ENCODE measurements around the gene CD33.

CD33 gene

GRCh38 chr19:51185069-51185867 lies 39.6 kb upstream of the CD33 start:
- TF ChIP-seq, protein P1, sequence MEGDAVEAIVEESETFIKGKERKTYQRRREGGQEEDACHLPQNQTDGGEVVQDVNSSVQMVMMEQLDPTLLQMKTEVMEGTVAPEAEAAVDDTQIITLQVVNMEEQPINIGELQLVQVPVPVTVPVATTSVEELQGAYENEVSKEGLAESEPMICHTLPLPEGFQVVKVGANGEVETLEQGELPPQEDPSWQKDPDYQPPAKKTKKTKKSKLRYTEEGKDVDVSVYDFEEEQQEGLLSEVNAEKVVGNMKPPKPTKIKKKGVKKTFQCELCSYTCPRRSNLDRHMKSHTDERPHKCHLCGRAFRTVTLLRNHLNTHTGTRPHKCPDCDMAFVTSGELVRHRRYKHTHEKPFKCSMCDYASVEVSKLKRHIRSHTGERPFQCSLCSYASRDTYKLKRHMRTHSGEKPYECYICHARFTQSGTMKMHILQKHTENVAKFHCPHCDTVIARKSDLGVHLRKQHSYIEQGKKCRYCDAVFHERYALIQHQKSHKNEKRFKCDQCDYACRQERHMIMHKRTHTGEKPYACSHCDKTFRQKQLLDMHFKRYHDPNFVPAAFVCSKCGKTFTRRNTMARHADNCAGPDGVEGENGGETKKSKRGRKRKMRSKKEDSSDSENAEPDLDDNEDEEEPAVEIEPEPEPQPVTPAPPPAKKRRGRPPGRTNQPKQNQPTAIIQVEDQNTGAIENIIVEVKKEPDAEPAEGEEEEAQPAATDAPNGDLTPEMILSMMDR (IDR thresholded peaks at IDR 0.05; ENCODE audit: poor library complexity, severe bottlenecking): no peak
- H3K36me3 ChIP-seq (ENCODE audit: low read depth): no peaks in the 10 kb centered on the region
- no peak overlapping the region for H3K27ac ChIP-seq (ENCODE audit: poor library complexity, severe bottlenecking)
- no peak for DNase-seq (ENCODE audit: low spot score)
- no peak overlapping the region for H3K4me3 ChIP-seq (ENCODE audit: severe bottlenecking)
- no peaks in the 10 kb centered on the region for H3K27me3 ChIP-seq (ENCODE audit: insufficient read depth, poor library complexity, severe bottlenecking)
- no peak for ATAC-seq (ENCODE audit: low read depth)
- H3K4me1 ChIP-seq (ENCODE audit: insufficient read depth, poor library complexity, severe bottlenecking): no peaks in the 10 kb centered on the region
- H3K9me3 ChIP-seq (ENCODE audit: severe bottlenecking): no peaks in the 10 kb centered on the region

DNA sequence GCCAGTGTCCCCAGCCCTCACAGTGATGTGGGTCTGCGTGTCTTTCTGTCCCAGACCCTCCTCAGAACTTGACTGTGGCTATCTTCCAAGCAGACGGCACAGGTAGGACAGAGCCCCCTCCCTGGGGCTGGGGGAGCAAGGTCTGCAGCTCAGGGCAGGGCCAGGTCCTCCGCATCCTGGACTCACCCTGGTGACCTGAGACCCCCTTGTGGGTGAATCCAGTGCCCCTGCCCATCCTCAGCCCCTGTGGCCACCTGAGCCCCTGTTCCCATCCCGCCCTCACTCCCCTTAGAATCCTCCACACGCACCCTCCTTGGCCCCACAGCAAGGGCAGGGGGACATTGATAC lies 39.0 kb upstream of the CD33 start:
- H3K4me1 ChIP-seq (ENCODE audit: insufficient read depth, poor library complexity, severe bottlenecking): no peaks in the 10 kb centered on the region
- TF ChIP-seq, protein P1 (IDR thresholded peaks at IDR 0.05; ENCODE audit: poor library complexity, severe bottlenecking): no peak
- no peaks in the 10 kb centered on the region for H3K9me3 ChIP-seq (ENCODE audit: severe bottlenecking)
- H3K27me3 ChIP-seq (ENCODE audit: insufficient read depth, poor library complexity, severe bottlenecking): no peaks in the 10 kb centered on the region
- H3K27ac ChIP-seq (ENCODE audit: poor library complexity, severe bottlenecking): no peak overlapping the region
- no peaks in the 10 kb centered on the region for H3K36me3 ChIP-seq (ENCODE audit: low read depth)
- ATAC-seq (ENCODE audit: low read depth): no peak
- no peak overlapping the region for H3K4me3 ChIP-seq (ENCODE audit: severe bottlenecking)
- no peak for DNase-seq (ENCODE audit: low spot score)

DNA sequence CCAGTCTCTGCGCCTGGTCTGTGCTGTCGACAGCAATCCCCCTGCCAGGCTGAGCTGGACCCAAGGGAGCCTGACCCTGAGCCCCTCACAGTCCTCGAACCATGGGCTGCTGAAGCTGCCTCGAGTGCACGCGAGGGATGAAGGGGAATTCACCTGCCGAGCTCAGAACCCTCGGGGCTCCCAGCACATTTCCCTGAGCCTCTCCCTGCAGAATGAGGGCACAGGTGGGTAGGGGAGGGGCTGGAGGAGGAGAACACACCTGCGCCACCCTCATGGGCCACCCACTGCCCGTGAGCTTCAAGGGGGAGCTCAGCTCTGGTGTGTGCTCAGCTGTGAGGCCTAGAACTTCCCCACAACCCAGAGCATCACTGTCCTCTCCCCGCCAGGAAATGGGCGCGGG lies 38.6 kb upstream of the CD33 start:
- Histone ChIP-seq H3K27me3 (ENCODE audit: insufficient read depth, poor library complexity, severe bottlenecking) (no peaks in the 10 kb centered on the region), H3K36me3 (ENCODE audit: low read depth) (no peaks in the 10 kb centered on the region), H3K4me1 (ENCODE audit: insufficient read depth, poor library complexity, severe bottlenecking) (no peaks in the 10 kb centered on the region), H3K4me3 (ENCODE audit: severe bottlenecking) (no peak overlapping the region), H3K9me3 (ENCODE audit: severe bottlenecking) (no peaks in the 10 kb centered on the region), H3K27ac (ENCODE audit: poor library complexity, severe bottlenecking) (no peak overlapping the region)
- no peak for ATAC-seq (ENCODE audit: low read depth)
- TF ChIP-seq, protein P1 (IDR thresholded peaks at IDR 0.05; ENCODE audit: poor library complexity, severe bottlenecking): no peak
- DNase-seq (ENCODE audit: low spot score): no peak

DNA sequence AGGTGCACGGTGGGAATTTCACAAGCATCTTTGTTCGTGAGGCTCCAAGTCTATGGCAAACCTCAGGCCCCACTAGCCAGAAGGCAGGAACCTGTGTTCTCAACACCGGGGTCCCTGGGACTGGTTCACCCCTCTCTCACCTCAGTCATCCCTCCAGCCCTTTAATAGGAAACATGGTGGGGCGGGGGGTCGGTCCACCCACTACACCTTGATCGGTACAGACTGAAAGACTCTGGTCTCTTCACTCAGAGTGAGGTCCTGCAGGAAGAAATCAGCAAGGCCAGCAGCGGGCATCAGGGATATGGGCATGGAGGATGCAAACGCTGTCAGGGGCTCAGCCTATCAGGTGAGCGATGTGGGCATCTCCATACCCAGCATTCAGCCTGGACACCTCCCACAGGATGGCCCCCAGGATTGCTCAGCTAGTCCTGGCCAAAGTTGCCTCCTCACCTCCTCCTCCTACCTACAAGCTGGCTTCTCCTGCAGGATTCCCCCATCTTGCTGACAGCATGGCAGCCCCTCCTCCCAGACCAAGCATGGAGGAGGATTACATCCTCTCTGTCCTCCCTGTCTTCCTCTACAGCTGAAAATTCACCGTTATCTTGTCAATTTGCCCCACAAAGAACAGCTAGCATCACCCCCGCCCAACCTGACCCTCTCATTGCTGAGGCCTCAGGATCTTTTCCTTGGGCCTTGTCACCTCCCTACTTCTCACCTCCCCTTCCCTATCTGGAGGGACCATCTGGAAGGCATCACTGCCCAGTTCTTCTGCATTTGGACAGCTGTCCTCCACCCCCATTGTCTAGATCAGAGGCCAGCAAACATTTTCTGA lies 37.3 kb upstream of the CD33 start:
- Histone ChIP-seq H3K4me3 (ENCODE audit: severe bottlenecking) (no peak overlapping the region), H3K36me3 (ENCODE audit: low read depth) (no peaks in the 10 kb centered on the region), H3K27me3 (ENCODE audit: insufficient read depth, poor library complexity, severe bottlenecking) (no peaks in the 10 kb centered on the region), H3K9me3 (ENCODE audit: severe bottlenecking) (no peaks in the 10 kb centered on the region), H3K27ac (ENCODE audit: poor library complexity, severe bottlenecking) (no peak overlapping the region), H3K4me1 (ENCODE audit: insufficient read depth, poor library complexity, severe bottlenecking) (no peaks in the 10 kb centered on the region)
- TF ChIP-seq, protein P1 (IDR thresholded peaks at IDR 0.05; ENCODE audit: poor library complexity, severe bottlenecking): no peak
- DNase-seq (ENCODE audit: low spot score) (no peak), ATAC-seq (ENCODE audit: low read depth) (no peak)

DNA sequence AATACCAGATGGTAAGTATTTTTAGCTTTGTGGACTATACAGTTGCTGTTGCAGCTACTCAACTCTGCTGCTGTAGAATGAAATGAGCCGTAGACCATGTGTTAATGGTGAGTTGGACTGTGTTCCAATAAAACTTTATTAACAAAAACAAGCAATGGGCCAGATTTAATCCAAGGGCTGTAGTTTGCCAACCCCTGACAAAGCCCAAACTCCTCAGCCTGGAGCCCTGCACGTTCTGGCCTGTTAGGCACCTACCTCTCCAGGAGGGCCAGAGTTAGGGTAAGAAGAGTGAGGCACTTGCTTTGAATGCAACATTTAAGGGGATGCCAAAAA lies 36.7 kb upstream of the CD33 start:
- Histone ChIP-seq H3K36me3 (ENCODE audit: low read depth) (no peaks in the 10 kb centered on the region), H3K27me3 (ENCODE audit: insufficient read depth, poor library complexity, severe bottlenecking) (no peaks in the 10 kb centered on the region), H3K9me3 (ENCODE audit: severe bottlenecking) (no peaks in the 10 kb centered on the region), H3K4me1 (ENCODE audit: insufficient read depth, poor library complexity, severe bottlenecking) (no peaks in the 10 kb centered on the region), H3K27ac (ENCODE audit: poor library complexity, severe bottlenecking) (no peak overlapping the region), H3K4me3 (ENCODE audit: severe bottlenecking) (no peak overlapping the region)
- DNase-seq (ENCODE audit: low spot score) (no peak), ATAC-seq (ENCODE audit: low read depth) (no peak)
- TF ChIP-seq, protein P1 (IDR thresholded peaks at IDR 0.05; ENCODE audit: poor library complexity, severe bottlenecking): no peak

All from RWPE2 (cell line).